Measurements from ENCODE around the gene AP1M1.

- TF ChIP-seq, protein P1, sequence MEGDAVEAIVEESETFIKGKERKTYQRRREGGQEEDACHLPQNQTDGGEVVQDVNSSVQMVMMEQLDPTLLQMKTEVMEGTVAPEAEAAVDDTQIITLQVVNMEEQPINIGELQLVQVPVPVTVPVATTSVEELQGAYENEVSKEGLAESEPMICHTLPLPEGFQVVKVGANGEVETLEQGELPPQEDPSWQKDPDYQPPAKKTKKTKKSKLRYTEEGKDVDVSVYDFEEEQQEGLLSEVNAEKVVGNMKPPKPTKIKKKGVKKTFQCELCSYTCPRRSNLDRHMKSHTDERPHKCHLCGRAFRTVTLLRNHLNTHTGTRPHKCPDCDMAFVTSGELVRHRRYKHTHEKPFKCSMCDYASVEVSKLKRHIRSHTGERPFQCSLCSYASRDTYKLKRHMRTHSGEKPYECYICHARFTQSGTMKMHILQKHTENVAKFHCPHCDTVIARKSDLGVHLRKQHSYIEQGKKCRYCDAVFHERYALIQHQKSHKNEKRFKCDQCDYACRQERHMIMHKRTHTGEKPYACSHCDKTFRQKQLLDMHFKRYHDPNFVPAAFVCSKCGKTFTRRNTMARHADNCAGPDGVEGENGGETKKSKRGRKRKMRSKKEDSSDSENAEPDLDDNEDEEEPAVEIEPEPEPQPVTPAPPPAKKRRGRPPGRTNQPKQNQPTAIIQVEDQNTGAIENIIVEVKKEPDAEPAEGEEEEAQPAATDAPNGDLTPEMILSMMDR (IDR thresholded peaks at IDR 0.05), result no peak
- no peak for TF ChIP-seq POLR2A (IDR thresholded peaks at IDR 0.05)
Measured at GRCh38 chr19:16257509-16258002, 59.8 kb downstream of the AP1M1 start.

Measured in heart left ventricle (tissue), 13 donors.